NCI-H1048 (cell line): ENCODE results near the gene DKKL1.

Experiments used
- DNase-seq: peaks from one replicate; lab custom pipeline; 2025; lab: John Stamatoyannopoulos, UW

The DKKL1 gene

GRCh38 chr19:49338023-49338677, 25.5 kb upstream of the DKKL1 start:
- no peak for DNase-seq

- DNase-seq = peak; percentile 85
These were observed 24.9 kb upstream of the DKKL1 start for GRCh38 chr19:49338691-49339300.

GRCh38 chr19:49339301-49340068, 24.2 kb upstream of the DKKL1 start:
- peak; percentile 90 for DNase-seq

- peak; percentile 25 for DNase-seq
These were observed 23.4 kb upstream of the DKKL1 start for GRCh38 chr19:49340069-49340864.

GRCh38 chr19:49340865-49341718, 22.6 kb upstream of the DKKL1 start:
- no peak for DNase-seq

- no peak for DNase-seq
These were observed 21.4 kb upstream of the DKKL1 start for GRCh38 chr19:49342291-49342721.

- DNase-seq = no peak
These were observed 20.6 kb upstream of the DKKL1 start for GRCh38 chr19:49343123-49343522.

- DNase-seq = no peak
These were observed 18.9 kb upstream of the DKKL1 start for GRCh38 chr19:49344505-49345423.

- no peak for DNase-seq
These were observed 16.5 kb upstream of the DKKL1 start for GRCh38 chr19:49347191-49347590.

- DNase-seq = no peak
These were observed 15.8 kb upstream of the DKKL1 start for GRCh38 chr19:49347835-49348234.

- no peak for DNase-seq
These were observed 15.1 kb upstream of the DKKL1 start for GRCh38 chr19:49348305-49349189.

- no peak for DNase-seq
These were observed 14.1 kb upstream of the DKKL1 start for GRCh38 chr19:49349567-49349966.

- no peak for DNase-seq
These were observed 7.7 kb upstream of the DKKL1 start for GRCh38 chr19:49355909-49356353.

GRCh38 chr19:49356382-49356781, 7.3 kb upstream of the DKKL1 start:
- no peak for DNase-seq

GRCh38 chr19:49357186-49357585, 6.5 kb upstream of the DKKL1 start:
- DNase-seq = no peak

- no peak for DNase-seq
These were observed 3.5 kb upstream of the DKKL1 start for GRCh38 chr19:49359851-49360820.

- DNase-seq = peak; percentile 62
These were observed 2.1 kb upstream of the DKKL1 start for GRCh38 chr19:49361438-49362047.
